ENCODE results near the gene GIPC1. TPM values are rescaled to one million over a fixed set of nuclear protein-coding genes. Genes with fewer than 3 reads are reported as not detected.

The GIPC1 gene
- total RNA-seq: 10 to 100 TPM; 31.8 to 32.5 TPM

DNA sequence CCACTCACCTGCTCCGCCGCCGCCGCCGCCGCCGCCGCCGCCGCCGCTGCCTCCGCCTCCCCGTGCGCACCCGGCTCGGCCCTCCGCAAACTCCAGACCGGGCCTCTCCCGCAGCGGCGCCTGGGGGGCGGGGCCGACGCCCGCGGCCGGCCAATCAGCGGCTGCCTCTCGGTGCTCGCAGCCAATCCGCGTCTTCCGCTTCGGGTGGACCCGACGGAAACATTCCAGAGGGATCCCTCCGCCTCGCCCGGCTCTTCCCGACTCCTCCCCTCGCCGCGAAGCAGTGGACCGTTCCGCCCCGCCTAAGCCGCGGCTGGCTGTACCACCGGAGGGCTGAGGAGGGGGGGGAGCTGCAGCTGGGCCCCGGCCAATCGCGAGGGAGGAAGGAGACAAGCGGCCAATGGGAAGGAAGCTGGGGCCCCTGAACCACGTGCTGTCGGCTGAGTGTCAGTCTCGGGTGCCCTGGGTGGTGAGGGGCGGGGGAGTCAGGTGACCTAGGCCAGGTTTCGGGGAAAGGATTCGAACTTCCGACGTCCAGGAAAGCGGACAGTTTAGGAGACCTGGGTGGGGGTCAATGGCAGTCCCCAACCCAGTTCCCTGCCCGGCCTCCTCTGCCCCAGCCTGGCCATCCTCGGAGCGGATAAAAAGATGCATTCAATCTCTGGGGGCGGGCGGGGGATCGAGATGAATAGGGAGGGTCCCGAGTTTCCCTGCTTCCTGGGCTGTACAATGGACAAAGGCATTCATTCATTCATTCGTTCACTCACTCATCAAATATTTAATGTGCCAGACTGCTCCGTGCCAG is at the start of gene GIPC1:
Gene GIPC1, minus strand, starts transcription at position 99 of the 805 bp plus-strand sequence. CDS start 13,151 bp downstream, outside the sequence.
- CTCF ChIA-PET: interaction anchor here (0.6 to 3.7 kb wide), 5 partner anchors 9 to 360 kb away, joined by 3 to 27 read pairs (median 4); partner anchors contain the start of gene ASF1B

DNA sequence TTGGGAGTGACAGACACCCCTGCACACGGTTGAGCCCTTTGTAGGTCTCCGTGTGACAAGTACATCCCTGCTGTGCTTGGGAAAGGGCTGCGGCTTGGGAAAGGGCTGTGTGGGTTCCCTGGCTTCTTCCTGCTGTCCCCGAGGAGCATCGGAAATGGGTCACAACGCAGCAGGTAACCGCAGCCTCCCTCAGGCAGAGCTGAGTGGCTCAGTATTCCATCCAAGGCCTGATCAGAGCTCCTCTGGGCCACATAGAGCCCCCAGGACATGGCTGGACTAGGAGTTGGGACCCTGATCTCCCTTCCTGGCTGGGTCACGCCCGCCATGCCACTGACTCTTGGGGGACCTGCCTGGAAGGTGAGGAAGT is 49.8 kb upstream of the GIPC1 start:
- POLR2A ChIA-PET: no interaction called here
- CTCF ChIA-PET: no interaction called here

More for the DNA sequence above, at the start of gene GIPC1:
- POLR2A ChIA-PET: interaction anchor here (0.5 to 2.9 kb wide), 6 partner anchors 9 to 1058 kb away, joined by 3 to 15 read pairs (median 4); no protein-coding TSS in a partner anchor

- POLR2A ChIA-PET: no interaction called here
- CTCF ChIA-PET: interaction anchor here (1.1 to 2.4 kb wide), 2 partner anchors 12 to 62 kb away, joined by 5 to 7 read pairs; no protein-coding TSS in a partner anchor
Measured at GRCh38 chr19:14544977-14545715, 49.2 kb upstream of the GIPC1 start.

DNA sequence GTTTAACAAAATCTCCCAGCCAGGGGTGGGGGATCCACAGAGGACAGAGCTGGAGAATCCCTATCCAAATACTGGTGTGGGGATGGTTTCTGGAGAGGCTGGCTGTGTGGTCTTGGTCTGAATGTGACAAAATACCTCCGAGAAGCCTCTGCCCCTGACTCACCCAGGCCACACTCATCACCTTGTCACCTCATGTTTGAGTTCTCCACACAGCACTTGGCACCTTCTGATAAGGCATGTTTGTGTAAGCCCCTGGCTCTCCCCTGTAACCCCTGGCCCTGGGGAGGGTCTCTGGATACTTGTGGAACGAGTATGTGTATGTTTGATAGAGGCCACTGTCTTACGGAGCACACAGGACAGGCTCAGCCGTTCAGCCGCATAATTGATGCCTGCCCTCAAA is 48.1 kb upstream of the GIPC1 start:
- CTCF ChIA-PET: interaction anchor here (2.4 kb wide), 1 partner anchor 13 kb away, joined by 7 read pairs; no protein-coding TSS in a partner anchor

GRCh38 chr19:14542711-14543328 is 46.9 kb upstream of the GIPC1 start:
- POLR2A ChIA-PET: interaction anchor here (0.6 kb wide), 1 partner anchor 24 kb away, joined by 4 read pairs; no protein-coding TSS in a partner anchor

More for the DNA sequence above, 48.1 kb upstream of the GIPC1 start:
- POLR2A ChIA-PET: no interaction called here

GRCh38 chr19:14541979-14542378 is 46.1 kb upstream of the GIPC1 start:
- POLR2A ChIA-PET: interaction anchor here (0.6 kb wide), 1 partner anchor 23 kb away, joined by 4 read pairs; no protein-coding TSS in a partner anchor
- CTCF ChIA-PET: interaction anchor here (0.7 kb wide), 2 partner anchors 131 to 159 kb away, joined by 3 to 4 read pairs; no protein-coding TSS in a partner anchor

More at GRCh38 chr19:14542711-14543328, 46.9 kb upstream of the GIPC1 start:
- CTCF ChIA-PET: interaction anchor here (0.7 to 2.4 kb wide), 2 partner anchors 14 to 131 kb away, joined by 4 to 7 read pairs; no protein-coding TSS in a partner anchor

DNA sequence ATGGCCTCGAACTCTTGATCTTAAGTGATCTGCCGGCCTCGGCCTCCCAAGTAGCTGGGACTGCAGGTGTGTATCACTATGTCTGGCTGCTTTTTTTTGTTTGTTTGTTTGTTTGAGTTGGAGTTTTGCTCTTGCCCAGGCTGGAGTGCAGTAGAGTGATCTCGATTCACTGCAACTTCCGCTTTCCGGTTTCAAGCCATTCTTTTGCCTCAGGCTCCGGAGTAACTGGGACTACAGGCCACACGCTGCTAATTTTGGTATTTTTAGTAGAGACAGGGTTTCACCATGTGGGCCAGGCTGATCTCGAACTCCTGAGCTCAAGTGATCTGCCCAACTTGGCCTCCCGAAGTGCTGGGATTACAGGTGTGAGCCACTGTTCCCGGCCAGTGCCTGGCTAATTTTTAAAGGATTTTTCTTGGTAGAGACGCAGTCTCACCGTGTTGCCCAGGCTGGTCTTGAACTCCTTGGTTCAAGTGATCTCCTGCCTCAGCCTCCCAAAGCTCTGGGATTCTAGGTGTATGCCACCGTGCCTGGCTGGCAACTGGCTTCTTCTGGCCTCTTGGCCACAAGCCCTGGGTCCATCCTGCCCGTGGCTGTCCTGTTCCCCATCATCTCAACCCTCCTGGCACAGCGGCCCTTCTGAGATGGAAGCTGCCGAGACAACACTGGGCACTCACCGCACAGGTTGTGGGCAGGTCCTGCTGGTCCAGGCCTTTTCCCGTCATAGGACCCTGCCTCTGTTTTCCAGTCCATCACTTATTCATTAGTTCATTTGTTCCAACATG is 45.0 kb upstream of the GIPC1 start:
- ChIA-PET CTCF (no interaction called here), POLR2A (no interaction called here)

DNA sequence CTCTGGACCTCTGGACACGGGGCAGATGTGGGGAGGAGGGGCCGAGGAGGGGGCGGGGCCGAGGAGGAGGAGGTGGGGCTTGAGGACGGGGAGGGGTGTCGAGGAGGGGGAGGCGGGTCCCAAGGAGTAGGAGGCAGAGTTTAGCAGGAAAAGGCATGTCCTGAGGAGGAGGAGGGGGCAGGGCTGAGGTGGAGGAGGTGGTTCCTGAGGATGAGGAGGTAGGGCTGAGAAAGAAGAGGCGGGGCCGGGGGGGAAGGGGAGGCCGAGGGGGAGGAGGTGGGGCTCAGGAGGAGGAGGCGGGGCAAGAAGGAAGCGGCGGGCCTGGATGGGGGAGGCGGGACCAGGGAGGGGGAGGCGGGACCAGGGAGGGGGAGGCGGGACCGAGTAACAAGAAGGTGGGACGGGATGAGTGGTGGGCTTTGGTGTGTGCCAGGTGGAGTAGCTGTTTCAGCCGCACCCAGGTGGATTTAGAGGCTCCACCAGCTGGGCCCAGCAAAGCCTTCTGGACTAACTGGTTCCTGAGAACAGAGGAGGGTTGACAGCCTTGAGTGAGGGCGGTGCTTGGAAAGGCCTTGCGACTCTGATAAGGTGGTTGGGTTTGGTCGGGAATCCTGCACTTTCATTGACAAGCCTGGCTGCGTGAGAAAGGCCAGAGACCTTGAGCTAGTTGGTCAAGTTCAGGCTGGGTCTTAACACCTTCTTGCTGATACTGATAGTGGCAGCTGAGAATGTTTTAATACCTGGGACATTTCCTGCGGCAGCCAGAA is 41.2 kb upstream of the GIPC1 start:
- ChIA-PET CTCF (interaction anchor here (0.7 to 1.6 kb wide), 4 partner anchors 14 to 741 kb away, joined by 3 read pairs; no protein-coding TSS in a partner anchor), POLR2A (interaction anchor here (0.6 to 0.8 kb wide), 2 partner anchors 29 to 178 kb away, joined by 5 read pairs; no protein-coding TSS in a partner anchor)

DNA sequence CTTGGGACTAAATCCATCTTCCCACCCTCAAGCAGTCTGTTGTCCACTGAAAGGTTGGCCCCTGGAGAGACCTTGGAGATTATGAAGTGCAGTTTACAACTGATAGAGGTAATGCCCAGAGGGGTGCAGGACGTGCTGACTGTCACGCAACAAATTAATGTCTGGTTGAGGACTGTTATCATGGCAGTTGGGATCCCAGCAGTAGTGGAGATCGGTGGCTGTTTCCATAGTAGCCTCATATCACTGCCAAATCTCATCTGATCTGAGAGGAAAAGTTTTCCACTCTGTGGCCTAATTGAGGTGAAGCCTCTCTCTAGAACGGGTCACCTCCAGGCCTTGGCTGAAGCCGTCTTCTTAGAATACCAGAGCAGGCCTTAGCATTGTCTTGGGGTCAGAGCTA is 37.5 kb upstream of the GIPC1 start:
- POLR2A ChIA-PET: no interaction called here
- CTCF ChIA-PET: interaction anchor here (0.6 to 1.0 kb wide), 2 partner anchors 256 to 558 kb away, joined by 3 read pairs; no protein-coding TSS in a partner anchor

DNA sequence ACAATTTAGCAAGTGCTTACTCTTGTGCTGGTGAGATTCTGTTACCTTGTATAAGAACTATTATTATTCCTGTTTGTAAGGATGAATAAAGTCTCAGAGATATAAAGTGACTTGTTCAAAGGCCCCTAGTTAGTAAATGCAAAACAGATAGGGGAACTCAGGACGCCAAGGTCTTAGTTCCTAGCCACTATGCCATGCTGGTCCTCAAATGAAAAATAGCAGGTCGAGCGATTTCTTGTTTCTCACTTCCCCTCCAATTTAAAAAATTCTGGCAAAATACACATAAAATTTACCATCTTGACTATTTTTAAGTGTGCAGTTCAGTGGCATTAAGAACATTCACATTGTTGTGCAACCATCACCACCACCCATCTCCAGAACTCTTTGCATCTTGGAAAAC is 34.6 kb upstream of the GIPC1 start:
- ChIA-PET POLR2A (interaction anchor here (0.7 kb wide), 1 partner anchor 64 kb away, joined by 4 read pairs; no protein-coding TSS in a partner anchor), CTCF (interaction anchor here (0.5 kb wide), 1 partner anchor 8 kb away, joined by 3 read pairs; no protein-coding TSS in a partner anchor)

DNA sequence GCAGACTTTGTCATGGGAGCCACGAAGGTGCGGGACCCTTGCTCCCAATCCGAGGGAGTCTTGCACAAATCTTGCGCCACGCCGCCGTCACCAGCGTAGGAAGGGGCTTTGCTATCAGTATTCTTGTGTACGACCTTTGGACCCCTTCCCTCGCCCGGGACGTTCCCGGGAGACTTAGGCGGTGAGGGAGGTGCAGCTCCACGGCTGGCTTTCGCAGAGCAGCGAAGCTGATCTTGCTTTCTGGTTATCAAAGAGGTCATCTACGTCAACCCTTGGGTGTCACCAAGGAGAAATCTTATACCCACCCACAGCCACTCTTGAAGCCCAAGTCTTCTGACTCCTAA is 34.0 kb upstream of the GIPC1 start:
- POLR2A ChIA-PET: interaction anchor here (0.7 to 1.7 kb wide), 3 partner anchors 12 to 146 kb away, joined by 3 to 4 read pairs (median 4); partner anchors contain the start of gene DNAJB1
- CTCF ChIA-PET: interaction anchor here (0.5 kb wide), 1 partner anchor 9 kb away, joined by 3 read pairs; no protein-coding TSS in a partner anchor

GRCh38 chr19:14529254-14530004 is 33.5 kb upstream of the GIPC1 start, which contains the start of gene TECR:
TECR (plus strand) TSS chr19:14529594; CDS start chr19:14529697, 103 bp downstream.
- ChIA-PET CTCF (no interaction called here), POLR2A (interaction anchor here (0.5 to 1.7 kb wide), 3 partner anchors 11 to 145 kb away, joined by 3 to 6 read pairs (median 4); partner anchors contain the start of gene DNAJB1)

GRCh38 chr19:14528419-14529253 is 32.7 kb upstream of the GIPC1 start:
- POLR2A ChIA-PET: interaction anchor here (0.5 to 1.7 kb wide), 5 partner anchors 10 to 144 kb away, joined by 3 to 6 read pairs (median 3); partner anchors contain the start of gene DNAJB1

DNA sequence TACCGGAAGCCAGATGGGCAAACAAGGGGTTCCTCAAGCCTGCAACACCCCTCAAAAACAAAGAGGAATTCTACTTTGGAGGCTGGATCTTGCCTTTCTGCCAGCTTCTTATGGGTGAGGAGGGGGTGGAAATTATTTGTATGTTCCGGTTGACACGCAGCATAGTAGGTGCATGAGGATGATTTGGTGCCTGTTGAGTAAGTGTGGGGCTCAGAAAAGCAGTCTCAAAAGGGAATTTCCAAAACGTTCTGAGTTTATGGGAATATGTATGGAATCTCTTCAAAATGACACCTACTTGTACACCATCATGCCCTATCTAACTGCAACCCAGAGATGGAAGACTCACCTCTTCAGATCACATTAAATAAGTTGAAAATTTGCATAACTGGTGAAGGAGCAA is 30.5 kb upstream of the GIPC1 start:
- POLR2A ChIA-PET: no interaction called here
- CTCF ChIA-PET: no interaction called here

More at GRCh38 chr19:14528419-14529253, 32.7 kb upstream of the GIPC1 start:
- CTCF ChIA-PET: no interaction called here

- ChIA-PET CTCF (interaction anchor here (1.1 kb wide), 1 partner anchor 46 kb away, joined by 4 read pairs; no protein-coding TSS in a partner anchor), POLR2A (no interaction called here)
Measured at GRCh38 chr19:14525729-14526128, 29.8 kb upstream of the GIPC1 start.

DNA sequence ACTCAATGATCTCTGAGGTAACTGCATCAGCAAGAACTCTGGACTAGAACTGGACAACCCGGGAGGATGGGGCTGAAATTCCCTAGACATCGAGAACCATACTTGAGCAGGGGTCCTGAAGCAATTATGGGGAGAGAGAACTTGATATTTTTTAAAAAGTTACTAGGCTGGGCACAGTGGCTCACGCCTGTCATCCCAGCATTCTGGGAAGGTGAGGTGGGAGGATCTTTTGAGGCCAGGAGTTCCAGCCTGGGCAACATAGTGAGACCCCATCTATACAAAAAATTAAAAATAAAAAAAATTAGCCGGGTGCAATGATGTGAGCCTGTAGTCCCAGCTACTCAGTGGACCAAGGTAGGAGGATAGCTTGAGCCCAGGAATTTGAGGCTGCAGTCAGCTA is 24.6 kb upstream of the GIPC1 start:
- CTCF ChIA-PET: interaction anchor here (7.1 kb wide), 1 partner anchor 14 kb away, joined by 45 read pairs; no protein-coding TSS in a partner anchor
- POLR2A ChIA-PET: interaction anchor here (0.6 kb wide), 1 partner anchor 10 kb away, joined by 3 read pairs; no protein-coding TSS in a partner anchor
